Chondrocyte (in vitro differentiated cells): Measurements from ENCODE around the gene URM1. TPM values are rescaled to one million over a fixed set of nuclear protein-coding genes. Genes with fewer than 3 reads are reported as not detected.

ENCODE experiments used
- DNase-seq: peaks from one replicate; pipeline ENCODE4 v3.0.0; 2021; ENCODE audit warnings: mixed read lengths, low spot score
- H3K27ac Mint-ChIP-seq: one replicate; pipeline ENCODE4 v1.8.0; 2021; ENCODE audit warnings: mild to moderate bottlenecking, moderate library complexity, mixed read lengths; ENCODE audit not compliant: unreplicated experiment
- H3K27me3 Mint-ChIP-seq: 2 replicates; pipeline ENCODE4 v1.8.0; 2021; ENCODE audit warnings: low read depth, mixed read lengths
- H3K36me3 Mint-ChIP-seq: 2 replicates; pipeline ENCODE4 v1.8.0; 2021; ENCODE audit warnings: low read depth, mixed read lengths
- H3K4me1 Mint-ChIP-seq: 2 replicates; pipeline ENCODE4 v1.8.0; 2021; ENCODE audit warnings: low read depth, mild to moderate bottlenecking, mixed read lengths
- H3K4me3 Mint-ChIP-seq: one replicate; pipeline ENCODE4 v1.8.0; 2021; ENCODE audit warnings: mild to moderate bottlenecking, moderate library complexity, mixed read lengths; ENCODE audit not compliant: unreplicated experiment
- H3K9me3 Mint-ChIP-seq: 2 replicates; pipeline ENCODE4 v1.8.0; 2021; ENCODE audit warnings: low read depth, mixed read lengths
- CTCF ChIP-seq: fragments of 200-600 bp; sonication (generic); IDR thresholded peaks from 2 replicates; pipeline ENCODE4 v1.5.0; 2021; ENCODE audit warnings: antibody characterized with exemption, mild to moderate bottlenecking, moderate library complexity
- total RNA-seq: library from RNA; stranded (reverse); gene quantifications from 3 replicates; pipeline ENCODE4 v1.2.1, GENCODE V29; 2021

URM1 gene
- total RNA-seq, 1 donor from 2014 or later, result 50.5 TPM

GRCh38 chr9:128394379-128395168 lies 23.4 kb downstream of the URM1 start:
- H3K4me3 Mint-ChIP-seq, result no peak overlapping the region
- DNase-seq, result no peak

GRCh38 chr9:128396970-128397613 lies 25.9 kb downstream of the URM1 start:
- Mint-ChIP-seq H3K4me1 (peaks cover 6% of the 10 kb centered on the region), H3K4me3 (no peak overlapping the region), H3K27ac (no peak overlapping the region), H3K9me3 (no peaks in the 10 kb centered on the region), H3K36me3 (peaks cover 1% of the 10 kb centered on the region), H3K27me3 (peaks cover 13% of the 10 kb centered on the region)
- TF ChIP-seq CTCF, result no peak
- DNase-seq, result no peak

More at GRCh38 chr9:128394379-128395168, 23.4 kb downstream of the URM1 start:
- no peaks in the 10 kb centered on the region for H3K9me3 Mint-ChIP-seq
- TF ChIP-seq CTCF, result no peak
- peaks cover 6% of the 10 kb centered on the region for H3K4me1 Mint-ChIP-seq
- peaks cover 13% of the 10 kb centered on the region for H3K27me3 Mint-ChIP-seq
- H3K27ac Mint-ChIP-seq, result no peak overlapping the region
- H3K36me3 Mint-ChIP-seq, result peaks cover 9% of the 10 kb centered on the region

- Mint-ChIP-seq H3K27ac (no peak overlapping the region), H3K4me3 (no peak overlapping the region), H3K9me3 (no peaks in the 10 kb centered on the region), H3K36me3 (no peaks in the 10 kb centered on the region), H3K27me3 (peaks cover 13% of the 10 kb centered on the region), H3K4me1 (peaks cover 6% of the 10 kb centered on the region)
- DNase-seq, result no peak
- TF ChIP-seq CTCF, result no peak
These were observed 26.7 kb downstream of the URM1 start for GRCh38 chr9:128397831-128398230.

GRCh38 chr9:128399861-128400260 lies 28.7 kb downstream of the URM1 start:
- Mint-ChIP-seq H3K27ac (no peak overlapping the region), H3K36me3 (no peaks in the 10 kb centered on the region), H3K4me3 (no peak overlapping the region), H3K9me3 (no peaks in the 10 kb centered on the region), H3K4me1 (peaks cover 6% of the 10 kb centered on the region), H3K27me3 (peaks cover 10% of the 10 kb centered on the region)
- no peak for DNase-seq
- TF ChIP-seq CTCF, result no peak

- Mint-ChIP-seq H3K27me3 (no peaks in the 10 kb centered on the region), H3K27ac (no peak overlapping the region), H3K9me3 (no peaks in the 10 kb centered on the region), H3K36me3 (no peaks in the 10 kb centered on the region), H3K4me1 (peaks cover 6% of the 10 kb centered on the region), H3K4me3 (no peak overlapping the region)
- TF ChIP-seq CTCF, result no peak
- DNase-seq, result no peak
These were observed 33.4 kb downstream of the URM1 start for GRCh38 chr9:128404560-128404959.
